GM19239 (cell line): ENCODE results near the gene SQSTM1.
A peak's percentile ranks its signal among the peaks of the same experiment; 100 is the strongest.

Source experiments
- DNase-seq: peaks from one replicate; pipeline ENCODE4 v3.0.0; 2011; ENCODE audit warnings: low spot score; ENCODE audit not compliant: insufficient read length
- FAIRE-seq: peaks from 2 replicates; lab custom pipeline; 2011; peaks lifted over from hg19 to GRCh38; lab: Jason Lieb, UNC

The SQSTM1 gene

DNA sequence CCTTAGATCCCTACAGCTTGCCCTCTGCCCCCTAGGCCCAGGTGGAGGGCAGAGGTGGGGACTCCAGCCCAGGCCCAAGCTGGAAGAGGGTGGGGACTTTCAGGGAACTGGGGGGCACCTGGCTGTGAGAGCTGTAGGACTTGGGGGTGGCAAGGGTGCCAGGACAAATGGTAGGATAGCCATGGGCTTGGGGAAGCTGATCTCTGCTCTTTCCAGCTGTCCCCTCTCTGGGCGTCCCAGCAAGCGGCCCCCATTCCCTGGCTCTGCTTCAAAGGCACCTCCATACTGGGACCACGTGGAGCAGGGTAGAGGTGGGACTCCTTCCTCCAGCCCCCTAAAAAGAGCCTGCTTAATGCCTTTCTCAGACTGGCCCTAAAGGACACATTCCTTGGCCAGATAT, 26.5 kb upstream of the SQSTM1 start:
- no peak for FAIRE-seq

DNA sequence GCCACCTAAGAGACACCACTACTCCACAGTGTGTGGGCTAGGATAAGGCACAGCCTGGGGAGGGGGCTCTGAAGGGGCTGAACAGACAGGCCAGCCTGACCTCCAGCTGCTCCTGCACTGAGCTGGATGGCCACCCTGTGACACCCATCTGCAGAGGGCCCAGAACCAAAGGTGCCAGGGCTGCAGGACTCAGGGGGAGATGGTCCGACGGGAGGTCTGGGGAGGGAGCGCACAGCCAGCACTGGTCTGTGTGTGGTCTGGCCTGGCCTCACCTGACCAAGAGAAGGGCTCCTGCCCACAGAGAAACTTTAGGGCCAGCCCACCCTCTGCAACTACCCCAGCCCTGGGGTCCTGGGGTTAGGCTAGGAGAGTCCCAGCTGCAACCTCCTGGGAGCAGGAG, 26.1 kb upstream of the SQSTM1 start:
- no peak for DNase-seq
- FAIRE-seq, result no peak

More for the DNA sequence above, 26.5 kb upstream of the SQSTM1 start:
- DNase-seq, result no peak

DNA sequence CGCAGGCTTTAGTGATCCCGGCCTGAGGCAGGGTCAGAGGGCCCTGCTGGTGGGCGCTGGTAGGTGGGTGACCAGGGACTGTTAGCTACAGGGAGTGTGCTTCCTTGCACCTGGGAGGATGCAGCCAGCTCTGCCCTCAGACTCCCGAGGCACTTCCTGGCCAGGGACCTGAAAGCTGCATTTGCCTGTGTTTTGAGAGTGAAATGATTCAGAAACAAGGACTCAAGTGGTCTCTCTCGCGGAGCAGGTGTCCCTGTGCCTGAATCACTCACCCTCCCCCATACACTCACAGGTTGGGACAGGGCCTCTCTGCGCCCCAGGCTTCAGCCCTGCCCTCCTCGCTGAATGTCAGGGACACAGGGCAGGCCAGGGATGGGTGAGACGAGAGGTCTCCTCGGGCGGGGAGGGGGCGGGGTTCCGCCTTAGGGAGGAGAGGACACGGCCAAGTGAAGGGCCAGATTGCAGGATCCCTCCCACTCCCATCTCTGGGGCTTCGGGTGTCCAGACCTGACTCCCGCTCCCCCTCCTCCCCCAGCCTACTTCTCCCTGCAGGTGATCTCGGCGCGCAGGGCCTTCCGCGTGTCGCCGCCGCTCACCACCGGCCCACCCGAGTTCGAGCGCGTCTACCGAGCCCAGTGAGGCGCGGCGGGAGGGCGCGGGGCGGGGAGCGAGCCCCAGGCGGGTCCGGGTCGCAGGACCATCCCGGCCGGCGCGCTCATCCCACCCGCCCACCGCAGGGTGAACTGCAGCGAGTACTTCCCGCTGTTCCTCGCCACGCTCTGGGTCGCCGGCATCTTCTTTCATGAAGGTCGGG, 25.4 kb upstream of the SQSTM1 start:
- no peak for FAIRE-seq
- DNase-seq, result no peak

DNA sequence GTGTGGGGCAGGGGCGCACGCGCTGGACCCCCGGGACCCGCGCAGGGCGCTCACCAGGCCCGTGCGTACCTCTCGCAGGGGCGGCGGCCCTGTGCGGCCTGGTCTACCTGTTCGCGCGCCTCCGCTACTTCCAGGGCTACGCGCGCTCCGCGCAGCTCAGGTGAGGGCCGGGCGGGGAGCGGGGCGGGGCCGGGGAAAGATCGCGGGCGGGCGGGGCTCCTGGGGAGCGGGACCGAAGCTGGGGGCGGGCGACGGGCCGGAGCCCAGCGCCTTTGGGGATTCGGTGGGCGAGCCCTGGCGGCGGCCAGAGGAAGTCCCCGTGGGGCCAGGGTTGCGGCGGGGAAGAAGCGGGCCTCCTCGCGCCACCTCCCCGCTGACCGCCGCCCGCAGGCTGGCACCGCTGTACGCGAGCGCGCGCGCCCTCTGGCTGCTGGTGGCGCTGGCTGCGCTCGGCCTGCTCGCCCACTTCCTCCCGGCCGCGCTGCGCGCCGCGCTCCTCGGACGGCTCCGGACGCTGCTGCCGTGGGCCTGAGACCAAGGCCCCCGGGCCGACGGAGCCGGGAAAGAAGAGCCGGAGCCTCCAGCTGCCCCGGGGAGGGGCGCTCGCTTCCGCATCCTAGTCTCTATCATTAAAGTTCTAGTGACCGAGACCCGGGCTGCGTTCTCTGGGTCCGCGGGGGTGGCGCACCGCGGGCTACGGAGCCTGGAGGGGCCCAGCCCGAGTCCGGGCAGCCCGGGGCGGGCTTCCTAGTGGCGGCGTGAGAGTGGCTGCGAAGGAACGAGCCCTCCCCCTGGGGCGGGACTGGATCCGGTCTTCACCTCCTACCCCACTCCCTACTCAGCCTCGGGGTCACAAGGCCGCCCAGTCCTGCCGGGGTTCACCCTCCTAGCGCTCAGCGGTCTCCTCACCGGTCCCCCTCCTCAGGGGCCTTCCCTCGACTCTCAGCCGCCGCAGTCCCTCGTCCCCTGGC, 24.6 kb upstream of the SQSTM1 start:
- DNase-seq, result peak; percentile 87

DNA sequence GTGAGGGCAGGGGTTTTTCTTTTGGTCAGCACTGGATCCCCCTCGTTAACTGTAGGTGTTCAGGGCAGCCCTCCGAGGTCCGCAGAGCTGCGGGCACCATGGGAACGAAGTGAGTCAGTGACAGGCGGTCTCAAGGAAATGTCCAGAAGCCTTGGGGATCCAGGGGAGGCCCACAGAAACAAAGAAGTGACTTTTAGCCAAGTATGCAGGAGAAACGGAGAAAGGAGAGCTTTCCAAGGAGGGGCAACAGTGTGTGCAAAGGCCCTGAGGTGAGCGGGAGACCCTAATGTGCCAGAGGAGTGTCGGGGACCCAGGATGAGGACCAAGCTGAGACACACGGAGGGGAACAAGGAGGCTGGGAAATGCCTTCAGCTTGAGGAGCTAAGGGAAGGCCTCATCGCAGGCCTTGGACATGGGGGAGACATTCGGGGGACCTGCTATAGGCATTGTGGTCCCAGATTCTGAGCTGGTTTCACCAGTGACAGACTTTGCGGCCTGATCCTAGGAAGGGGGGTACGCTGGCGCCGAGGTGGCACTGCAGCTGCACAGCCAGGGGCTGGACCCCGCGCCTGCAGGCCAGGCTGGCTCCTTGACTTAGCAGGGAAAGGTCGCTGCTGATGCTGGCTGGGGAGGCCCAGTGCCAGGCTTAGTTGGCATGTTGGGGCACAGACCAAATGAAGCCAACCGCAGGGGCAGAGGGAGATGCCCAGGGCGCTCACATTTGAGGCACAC, 23.7 kb upstream of the SQSTM1 start:
- DNase-seq (no peak), FAIRE-seq (no peak)

More for the DNA sequence above, 24.6 kb upstream of the SQSTM1 start:
- peak; percentile 28 for FAIRE-seq

DNA sequence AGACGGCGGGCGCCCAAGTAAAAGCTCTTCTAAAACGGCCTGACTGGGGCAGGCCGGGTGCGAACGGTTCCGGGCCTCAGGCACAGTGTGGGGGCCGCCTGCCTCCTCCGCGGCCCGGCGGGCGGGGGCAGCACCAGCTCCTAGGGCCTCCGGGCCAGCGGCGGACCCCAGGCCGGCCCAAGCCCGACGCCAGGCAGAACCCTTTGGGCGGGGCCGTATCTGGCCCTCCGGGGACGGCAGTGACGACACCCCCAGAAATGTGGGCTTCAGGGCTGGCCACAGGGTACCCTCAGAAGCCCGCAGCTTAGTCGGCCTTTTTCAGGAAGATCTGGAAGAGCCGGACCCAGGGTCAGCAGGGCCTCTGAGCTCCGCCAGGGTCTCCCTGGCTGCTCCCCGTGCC, 23.0 kb upstream of the SQSTM1 start:
- DNase-seq (no peak), FAIRE-seq (no peak)

DNA sequence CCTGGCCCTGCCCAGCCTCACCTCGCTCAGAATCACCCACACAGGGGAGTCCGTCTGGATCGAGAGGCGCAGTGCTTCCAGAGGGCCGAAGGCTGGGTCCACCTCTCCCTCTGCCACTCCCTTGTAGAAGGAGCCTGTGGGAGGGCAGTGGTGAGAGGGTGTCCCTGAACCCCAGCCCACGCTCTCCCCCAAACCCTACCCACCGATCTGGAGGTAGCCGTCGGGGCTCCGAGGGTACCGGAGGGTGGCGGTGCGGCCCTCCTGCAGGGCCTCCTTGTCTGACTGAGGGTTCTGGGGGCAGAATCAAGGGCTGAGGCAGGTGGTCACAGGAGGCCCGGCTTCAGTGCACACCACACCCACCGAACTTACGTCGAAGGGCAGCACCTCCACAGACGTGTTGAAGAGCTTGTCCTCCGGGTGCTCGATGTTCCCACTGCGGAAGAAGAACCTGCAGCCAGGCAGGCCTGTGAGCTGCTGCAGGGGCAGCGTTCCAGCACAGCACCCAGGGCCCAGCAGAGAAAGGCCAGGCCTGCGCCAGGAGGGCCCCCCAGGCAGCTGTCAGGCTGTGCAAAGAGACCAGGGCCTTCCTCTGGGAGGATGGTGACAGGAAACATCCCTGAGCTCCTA, 22.4 kb upstream of the SQSTM1 start:
- no peak for FAIRE-seq
- DNase-seq, result no peak

DNA sequence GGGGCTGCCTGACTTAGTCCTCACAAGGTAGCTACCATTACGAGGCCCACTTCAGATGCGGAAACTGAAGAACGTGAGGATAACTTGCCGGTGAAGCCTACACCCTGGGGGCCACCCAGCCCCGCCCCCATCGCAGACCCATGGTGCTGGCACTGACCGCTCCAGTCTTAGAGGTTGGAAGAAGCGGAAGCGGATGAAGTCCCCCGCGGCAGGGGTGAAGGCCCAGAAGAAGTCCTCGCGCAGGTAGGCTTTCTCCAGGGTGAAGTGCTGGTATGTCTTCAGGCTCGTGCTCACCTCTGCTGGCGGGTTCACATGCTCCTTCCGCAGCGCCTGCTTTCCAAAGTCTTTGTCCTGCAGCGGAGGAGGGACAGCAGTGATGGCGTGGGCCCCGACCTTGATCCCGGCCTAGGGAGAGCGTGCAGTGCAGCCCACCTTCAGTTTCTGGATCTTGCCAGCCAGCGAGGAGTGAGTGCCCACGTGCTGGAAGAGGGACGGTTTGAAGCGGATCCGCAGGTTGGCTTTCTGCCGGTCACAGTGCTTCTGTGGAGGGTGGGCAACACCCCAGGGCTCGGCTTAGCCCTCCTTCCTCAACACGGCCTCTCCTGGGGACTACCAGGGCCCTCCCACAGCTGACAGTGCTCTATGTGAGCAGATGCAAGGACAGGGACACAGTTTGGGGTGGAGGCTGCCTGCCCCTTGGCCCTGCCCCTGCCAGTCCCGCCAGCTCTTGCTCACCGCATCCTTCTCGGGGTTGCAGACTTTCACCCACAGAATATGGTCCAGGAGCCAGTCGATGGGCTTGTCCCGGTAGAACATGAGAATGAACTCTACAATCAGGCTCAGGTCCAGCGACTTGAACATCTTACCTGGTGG, 21.7 kb upstream of the SQSTM1 start:
- no peak for FAIRE-seq
- no peak for DNase-seq

DNA sequence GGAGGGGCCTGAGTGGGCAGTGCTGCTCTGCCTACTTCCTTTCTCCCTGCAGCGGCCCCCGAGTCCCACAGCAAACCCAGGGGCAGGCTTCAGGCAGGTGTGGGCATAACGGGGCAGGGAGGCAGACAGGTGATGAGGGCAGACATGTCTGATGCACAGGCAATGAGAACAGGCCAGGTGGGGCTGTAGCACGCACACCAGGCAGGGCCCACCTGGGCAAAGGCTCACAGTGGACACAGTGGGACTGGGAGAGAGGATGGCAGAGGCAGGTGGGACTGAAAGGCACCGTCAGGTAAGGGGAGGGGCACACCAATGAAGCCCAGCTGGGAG, 21.1 kb upstream of the SQSTM1 start:
- FAIRE-seq (no peak), DNase-seq (no peak)

DNA sequence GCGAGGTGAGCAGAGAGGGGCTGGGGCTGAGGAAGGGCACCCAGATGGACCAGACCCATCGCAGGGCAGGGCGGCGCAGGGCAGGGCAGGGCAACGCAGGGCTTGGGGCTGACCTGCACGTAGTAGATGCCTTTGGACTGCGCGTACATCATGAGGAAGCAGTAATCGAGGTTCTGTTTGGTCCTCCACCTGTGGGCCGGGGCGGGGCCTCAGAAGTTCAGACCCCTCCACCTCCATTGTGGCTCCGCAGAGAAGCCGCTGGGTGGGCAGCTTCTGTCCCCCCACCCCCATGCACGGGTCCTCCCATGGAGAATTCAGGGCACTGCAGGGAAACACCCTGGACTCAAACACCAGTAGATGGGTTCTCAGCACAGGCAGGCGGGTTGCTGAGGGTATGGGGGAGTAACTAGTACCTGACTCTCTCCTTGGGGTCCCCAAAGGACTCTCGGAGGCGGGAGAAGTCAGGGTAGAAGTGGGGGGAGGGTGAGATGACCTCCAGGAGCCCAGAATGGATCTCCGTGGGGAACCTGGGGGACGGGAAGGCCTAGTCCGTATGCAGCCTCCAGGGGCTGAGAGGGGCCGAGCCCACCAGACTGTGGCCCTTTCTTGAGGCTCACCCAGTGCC, 20.5 kb upstream of the SQSTM1 start:
- FAIRE-seq, result no peak
- no peak for DNase-seq

DNA sequence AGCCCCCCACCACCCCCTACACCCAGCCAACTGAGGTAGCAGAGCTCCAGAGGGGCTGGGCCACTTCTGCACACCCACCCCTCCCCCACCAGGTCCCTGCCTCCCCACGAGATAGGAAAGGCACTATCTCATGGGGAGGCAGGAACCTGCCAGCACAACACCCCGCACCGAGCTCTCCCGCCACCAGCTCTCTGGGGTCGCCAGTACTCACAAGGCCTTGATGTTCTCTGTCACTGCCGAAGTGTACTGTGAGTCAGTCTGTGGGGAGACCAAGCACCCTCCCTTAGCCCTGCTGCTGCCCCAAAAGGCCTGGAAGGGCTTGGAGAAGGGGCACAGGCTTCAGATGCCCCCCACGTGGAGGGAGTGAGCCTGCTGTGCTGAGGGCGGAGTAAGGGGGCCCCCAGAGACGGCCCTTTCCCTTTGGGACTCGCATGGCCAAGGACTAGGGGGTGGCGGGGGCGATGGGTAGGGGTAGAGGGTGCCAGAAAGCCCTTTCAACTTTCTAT, 20.0 kb upstream of the SQSTM1 start:
- FAIRE-seq, result no peak
- DNase-seq, result no peak

DNA sequence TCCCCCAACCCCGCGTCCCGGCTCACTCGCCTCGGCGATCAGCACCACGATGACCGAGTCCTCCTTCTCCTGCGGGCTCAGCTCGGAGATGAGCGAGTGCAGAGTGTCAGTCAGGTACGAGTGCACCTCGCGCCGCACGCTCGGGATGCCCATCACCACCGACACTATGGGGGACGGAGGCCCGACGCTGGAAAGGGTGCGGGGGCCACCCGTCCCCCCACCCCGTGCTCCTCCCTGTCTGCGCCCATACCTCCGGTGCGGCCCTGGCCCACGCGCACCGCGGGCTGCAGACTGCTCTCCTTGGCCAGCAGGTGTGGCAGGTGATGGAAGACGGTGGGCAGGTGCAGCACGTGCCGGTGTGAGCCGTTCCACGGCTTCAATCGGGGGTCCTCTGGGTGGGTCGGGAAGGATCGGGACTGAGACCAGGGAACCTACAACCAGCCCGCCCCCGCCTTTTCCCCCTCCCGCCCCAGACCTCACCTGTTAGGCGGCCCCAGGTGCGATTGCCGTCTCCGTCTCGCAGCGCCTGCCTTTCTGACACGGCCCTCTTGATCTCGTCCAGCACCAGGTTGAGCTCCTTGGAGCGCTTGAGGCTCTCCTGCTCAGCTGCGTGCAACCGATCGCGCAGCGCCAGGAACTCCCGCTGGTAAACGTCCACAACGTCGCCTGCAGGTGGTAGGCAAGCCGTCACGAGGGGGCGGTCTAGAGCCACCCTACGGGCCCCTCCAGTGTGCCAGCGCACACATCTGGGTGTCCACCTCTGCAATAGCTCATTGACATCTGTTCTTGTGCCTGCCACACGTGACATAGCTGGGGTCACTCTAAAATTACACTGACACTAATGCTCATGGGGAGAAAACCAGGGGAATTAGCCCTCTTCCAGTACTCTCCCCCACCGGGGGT, 19.1 kb upstream of the SQSTM1 start:
- peak; percentile 96 for DNase-seq
- peak; percentile 51 for FAIRE-seq

DNA sequence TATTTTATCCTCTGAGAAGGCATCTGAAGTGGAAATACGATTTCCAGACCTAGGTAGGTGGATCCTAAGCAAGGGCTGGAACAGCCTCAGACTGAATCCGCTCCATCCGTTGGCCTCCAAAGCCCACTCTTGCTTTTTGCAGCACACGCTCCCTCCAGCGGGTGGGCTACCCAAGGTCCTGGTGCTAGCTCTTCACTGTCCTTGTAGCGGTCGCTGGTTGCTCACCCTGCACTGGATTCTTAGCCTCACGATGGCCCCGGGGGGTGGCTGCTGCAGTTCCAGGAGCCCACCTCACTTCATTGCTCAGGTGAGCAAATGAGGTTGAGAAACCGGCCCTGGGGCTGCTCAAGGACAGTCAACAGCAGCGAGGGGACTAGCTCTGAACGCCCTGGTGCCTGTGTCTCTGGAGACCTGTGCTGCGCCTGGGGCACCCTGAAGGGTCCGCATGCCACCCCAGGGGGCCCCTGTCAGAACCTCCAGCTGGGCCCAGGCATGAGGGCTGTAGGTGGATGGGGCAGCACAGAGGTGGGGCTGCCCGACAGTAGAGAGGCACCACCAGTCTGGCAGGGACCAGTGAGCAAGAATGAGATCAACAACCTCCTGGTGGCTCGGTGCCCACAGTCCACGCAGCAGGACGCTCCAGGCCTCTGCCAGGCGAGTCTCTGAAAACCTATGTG, 18.4 kb upstream of the SQSTM1 start:
- FAIRE-seq, result no peak
- DNase-seq, result no peak

DNA sequence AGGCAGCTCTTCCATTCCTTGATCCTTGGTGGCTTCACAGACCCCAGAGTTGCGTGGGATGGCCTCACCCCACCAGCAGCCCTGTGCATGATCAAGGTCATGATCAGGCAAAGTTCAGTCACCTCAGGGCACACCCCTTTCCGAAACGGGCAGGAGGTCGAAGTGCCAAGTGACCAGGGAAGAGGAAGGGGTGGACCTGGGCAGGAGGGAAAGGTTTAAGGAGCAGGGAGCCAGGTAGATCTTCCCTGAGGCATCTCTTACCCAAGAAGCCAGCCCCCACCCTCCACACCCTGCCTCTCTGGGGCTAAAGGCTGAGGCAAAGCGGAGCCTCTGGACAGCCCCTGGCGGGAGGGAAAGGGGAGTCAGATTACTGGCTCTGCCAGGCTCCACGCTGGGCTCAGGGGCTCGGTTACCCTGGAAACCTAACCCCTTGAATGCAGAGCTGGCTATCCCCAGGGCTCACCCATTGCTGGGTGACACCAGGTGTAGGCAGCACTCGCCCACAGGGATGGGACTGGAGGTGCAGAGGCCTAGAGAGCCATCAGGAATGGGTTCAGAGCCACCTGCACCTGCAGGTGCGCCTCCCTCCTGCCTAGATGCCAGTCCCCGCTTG, 17.6 kb upstream of the SQSTM1 start:
- FAIRE-seq, result no peak
- DNase-seq, result no peak

DNA sequence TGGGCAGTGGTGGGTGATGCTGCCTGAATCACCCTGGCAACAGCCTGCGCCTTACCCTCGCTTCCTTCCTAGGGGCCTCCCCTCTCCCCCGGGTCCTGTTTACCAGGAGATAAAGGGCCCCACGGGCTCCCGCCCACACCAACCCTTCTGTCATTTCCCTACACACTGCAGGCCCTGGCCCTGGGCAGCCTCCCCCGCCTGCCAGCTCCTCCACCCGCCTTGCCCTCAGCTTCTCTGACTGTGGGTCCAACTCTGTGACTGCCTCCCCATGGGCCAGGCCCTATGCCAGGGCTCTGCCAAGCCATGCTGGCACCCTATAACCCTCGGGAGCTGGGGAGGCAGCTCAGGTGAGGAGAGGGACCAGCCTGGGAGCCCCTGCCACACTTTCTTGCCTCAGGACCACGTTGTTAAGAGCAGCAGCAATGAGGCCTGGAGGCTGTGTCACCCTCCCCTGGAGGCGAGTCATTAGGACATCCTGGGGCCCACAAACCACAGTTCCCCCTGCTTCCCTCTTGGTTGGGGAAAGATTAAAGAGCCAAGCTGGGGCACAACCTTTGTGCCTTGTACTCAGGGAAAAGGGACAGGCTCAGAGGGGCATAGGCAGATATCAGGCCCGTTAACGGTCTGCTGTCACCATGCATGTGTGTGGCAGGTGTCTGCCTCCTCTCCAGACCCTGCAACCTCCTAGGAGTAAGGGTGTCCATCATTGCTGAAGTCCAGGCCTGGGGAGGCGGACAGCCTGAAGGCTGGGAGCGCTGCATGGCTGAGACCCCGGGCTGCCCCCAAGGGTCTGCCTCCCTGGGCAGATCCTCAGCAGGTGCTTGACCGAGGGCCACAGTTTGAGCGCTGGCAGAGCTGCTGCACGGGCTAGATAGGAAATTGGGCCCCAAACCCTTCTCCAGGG, 16.8 kb upstream of the SQSTM1 start:
- DNase-seq, result no peak
- FAIRE-seq, result no peak

DNA sequence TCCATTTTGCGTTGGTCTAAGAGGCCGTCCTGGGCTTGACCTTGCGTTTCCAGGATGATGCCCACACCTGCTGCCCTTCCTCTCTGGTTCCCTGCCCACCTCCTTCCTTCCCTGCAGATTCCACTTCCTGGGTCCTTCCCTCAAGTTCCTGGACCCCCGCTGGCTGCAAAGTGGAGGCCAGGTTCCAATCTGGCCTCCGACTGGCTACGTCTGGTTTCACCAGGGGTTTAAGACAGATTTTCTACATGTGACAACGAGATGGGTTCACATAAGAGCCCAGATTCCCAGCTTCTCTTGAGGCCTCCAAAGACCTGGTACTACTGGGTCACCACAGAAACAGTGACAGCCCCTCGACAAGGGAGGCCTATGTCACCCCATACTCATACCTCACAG, 16.2 kb upstream of the SQSTM1 start:
- DNase-seq (no peak), FAIRE-seq (no peak)
